HG03060 (cell line): ENCODE data around the gene FSHR.

Experiments
- ATAC-seq: cut with Tn5 transposase; IDR thresholded peaks from one replicate; pipeline ENCODE4 v1.9.1; 2021; ENCODE audit warnings: low read depth, moderate number of reproducible peaks; ENCODE audit not compliant: unreplicated experiment

The FSHR gene

GRCh38 chr2:48929571-48930301 is 224.6 kb downstream of the FSHR start:
- ATAC-seq = no peak

DNA sequence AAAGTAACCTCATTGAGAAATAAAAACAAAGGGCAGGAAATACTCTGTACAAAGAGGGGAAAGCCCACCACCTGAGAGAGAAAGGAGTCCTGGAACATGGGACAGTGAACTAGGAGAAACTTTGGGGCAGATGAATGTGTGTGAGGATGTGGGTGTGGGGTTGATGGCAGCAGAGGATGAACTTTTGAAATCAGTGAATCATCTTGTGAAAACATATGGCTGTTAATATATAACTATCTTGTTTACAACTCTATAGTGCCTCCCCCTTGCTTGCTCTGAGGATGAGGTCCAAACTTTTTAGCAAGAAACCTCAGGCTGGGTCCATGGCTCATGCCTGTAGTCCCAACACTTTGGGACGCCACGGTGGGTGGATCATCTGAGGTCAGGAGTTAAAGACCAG is 227.0 kb downstream of the FSHR start:
- no peak for ATAC-seq

DNA sequence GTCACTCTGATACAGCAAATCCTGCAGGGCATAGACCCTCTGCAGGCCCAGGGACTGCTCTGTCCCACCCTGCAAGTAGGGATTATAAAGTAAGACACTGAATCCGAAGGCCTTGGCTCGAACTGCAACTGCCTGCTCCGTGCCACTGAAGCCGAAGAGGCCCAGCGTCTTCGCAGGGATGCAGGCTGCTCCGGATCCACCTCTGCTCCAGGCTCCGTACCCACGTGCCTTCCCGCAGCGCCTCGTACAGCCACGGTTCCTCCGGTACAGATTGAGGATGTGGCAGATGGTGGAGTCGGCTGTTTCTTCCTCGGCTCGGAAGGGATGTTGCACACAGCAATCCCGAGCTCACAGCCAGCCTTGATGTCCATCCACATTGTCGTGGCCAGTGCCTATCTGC is 238.4 kb downstream of the FSHR start:
- ATAC-seq = no peak

- no peak for ATAC-seq
Measured at GRCh38 chr2:48915227-48915626, 239.1 kb downstream of the FSHR start.

DNA sequence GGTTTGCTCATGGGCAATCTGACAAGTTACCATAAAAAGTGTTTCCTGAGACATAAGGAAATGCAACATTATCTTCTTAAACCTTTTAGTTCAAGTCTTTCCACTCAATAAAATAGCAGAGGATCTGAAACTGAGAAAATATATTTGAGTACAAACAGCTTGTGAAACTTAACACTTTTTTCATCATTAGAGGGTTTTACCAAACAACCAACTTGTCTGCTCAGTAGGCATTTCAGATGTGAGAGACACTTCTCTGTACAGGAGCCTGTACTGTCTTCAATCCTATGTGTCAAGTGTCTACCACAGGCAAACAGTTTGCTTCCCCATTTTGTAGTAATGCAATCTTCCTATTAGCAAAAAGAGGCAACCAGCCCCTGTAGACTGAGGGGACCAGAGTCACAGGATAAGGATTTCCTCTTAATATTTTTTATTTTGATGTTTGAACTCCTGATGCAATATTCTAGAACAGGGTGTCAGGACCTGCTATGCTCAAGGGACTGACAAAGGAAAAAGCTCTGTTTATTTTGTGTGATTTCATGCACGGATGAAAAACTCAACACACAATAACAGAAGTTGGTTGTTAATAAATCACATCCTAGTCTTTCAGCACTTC is 239.7 kb downstream of the FSHR start:
- ATAC-seq = no peak
